GM19372 (cell line): Measurements from ENCODE around the gene RPL27A.

Source experiments
- ATAC-seq: cut with Tn5 transposase; IDR thresholded peaks from one replicate; pipeline ENCODE4 v1.9.1; 2021; ENCODE audit warnings: mild to moderate bottlenecking, low read depth, moderate library complexity; ENCODE audit not compliant: unreplicated experiment

The RPL27A gene

GRCh38 chr11:8719721-8720120, 37.1 kb downstream of the RPL27A start:
- ATAC-seq: no peak

GRCh38 chr11:8720352-8720751, 37.8 kb downstream of the RPL27A start:
- ATAC-seq: no peak

DNA sequence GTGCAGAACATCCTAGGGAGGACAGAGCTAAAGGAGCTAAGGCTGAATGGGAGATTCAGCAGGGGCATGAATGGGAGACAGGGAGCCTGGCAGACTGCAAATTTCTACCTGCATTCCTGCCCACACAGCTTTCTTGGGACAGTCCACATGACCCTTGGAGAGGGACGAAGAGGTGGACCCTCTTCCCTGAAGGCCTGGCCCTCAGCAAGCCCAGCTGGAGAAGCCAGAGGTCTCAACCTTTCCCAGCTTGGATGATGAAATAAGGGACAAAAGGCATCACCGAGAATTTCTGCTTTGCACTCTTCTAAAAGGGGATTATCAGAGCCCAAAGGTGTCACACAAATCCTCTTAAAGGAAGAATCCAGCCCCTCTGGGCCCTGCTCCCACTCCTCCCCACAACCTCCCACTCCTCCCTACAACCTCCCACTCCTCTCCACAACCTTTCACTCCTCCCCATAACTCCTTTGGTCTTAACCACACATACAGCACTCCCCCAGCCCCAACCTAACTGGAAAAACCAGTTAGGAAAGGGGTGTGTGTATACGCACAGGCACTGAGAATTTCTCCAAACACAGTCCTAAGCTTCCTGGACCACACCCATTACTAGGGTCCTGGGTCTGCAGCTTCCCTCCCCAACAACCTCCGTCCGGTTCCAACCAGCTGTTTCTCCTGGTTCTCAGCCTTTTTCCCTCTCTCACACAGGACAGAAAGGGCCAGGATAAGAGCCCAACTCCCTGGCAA, 38.4 kb downstream of the RPL27A start:
- no peak for ATAC-seq

- ATAC-seq: no peak
These were observed 39.3 kb downstream of the RPL27A start for GRCh38 chr11:8721609-8722500.

- no peak for ATAC-seq
These were observed 40.2 kb downstream of the RPL27A start for GRCh38 chr11:8722809-8723208.

DNA sequence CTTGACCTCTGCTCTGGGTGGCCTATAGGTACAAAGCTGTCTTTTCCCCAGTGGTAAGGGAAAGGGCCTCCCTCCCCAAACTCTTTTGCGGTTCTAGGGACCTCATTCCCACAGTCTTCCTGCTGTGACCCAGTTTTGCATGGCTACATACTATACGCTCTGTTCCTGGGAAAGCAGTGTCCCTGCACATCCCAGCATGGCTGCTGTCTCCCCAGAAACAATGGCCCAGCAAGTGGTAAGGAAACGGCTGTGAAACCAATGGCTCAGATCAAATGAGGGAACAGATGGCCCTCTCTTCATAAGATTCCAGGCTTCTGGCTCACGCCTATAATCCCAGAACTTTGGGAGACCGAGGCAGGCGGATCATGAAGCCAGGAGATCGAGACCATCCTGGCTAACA, 41.1 kb downstream of the RPL27A start:
- ATAC-seq: no peak

DNA sequence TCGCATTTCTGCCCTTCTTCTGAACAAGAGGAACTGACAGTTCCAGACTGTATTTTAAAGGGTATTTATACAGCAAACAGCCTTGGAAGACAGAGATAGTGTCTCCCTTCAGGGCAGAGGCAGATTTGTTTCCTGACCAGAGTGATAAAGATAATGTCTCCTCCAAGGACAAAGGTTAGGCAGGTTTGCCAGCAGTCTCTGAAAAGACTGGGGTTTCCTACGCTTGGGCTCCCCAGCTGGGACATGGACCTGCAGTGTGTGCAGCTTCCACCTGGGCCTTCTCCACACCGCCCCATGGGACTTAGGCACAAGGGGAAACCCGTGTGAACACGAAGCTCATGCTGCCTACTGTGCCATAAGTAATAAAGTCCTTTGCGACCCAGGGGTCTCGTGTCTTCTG, 42.1 kb downstream of the RPL27A start:
- ATAC-seq: no peak

GRCh38 chr11:8726395-8726794, 43.8 kb downstream of the RPL27A start:
- no peak for ATAC-seq

DNA sequence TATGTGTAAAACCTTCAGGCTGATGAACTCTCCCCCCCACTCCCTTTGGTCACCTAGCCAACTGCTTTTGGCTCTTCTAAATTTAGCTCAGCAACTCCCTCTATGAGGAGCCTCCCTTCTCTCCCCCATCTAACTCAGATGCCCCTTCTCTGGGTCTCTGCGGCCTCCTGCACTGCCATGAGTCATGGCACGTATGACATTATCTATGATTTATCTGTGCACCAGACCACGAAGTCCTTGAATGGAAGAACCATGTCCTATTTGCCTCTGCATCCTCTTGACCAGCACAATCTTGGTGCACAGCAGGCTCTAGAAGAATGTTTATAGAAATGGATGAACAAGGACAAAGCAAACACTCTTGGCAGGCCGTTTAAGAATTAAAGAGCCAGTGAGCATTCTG, 46.0 kb downstream of the RPL27A start:
- no peak for ATAC-seq

DNA sequence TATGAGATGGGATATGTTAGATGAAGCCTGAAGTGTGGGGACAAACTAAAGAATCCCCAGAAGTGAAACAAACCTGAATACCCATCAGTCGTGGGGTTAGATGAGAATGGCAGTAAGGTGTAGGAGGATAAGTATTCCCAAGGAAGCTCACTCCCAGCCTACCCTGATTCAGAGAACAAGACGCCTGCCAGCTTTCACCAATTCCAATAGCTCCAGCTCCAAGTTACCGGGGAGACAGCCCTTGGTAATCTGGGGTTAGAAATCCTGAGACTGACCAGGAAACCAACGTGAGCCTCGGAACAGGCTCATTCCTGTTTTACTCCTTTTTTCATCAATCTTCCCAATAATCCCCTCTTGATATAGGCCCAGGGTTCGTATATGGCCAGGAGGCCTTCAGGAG, 46.5 kb downstream of the RPL27A start:
- ATAC-seq: no peak

GRCh38 chr11:8729837-8730696, 47.5 kb downstream of the RPL27A start:
- no peak for ATAC-seq

DNA sequence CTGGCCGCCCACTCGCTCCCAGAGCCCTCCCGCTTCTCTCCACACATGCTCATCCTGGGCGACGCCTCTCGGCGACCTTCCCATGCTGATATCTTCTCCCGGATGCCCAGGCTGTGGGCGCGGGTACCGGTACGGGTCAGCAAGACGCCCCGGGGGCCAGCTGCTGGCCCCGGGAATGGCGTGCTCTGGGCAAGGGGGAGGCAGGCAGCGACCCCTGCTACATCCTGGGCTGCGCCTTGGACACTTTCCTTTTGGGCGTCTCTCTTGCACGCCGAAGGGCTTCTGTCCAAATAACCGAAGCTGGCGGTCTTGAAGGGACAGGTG, 48.1 kb downstream of the RPL27A start:
- no peak for ATAC-seq

DNA sequence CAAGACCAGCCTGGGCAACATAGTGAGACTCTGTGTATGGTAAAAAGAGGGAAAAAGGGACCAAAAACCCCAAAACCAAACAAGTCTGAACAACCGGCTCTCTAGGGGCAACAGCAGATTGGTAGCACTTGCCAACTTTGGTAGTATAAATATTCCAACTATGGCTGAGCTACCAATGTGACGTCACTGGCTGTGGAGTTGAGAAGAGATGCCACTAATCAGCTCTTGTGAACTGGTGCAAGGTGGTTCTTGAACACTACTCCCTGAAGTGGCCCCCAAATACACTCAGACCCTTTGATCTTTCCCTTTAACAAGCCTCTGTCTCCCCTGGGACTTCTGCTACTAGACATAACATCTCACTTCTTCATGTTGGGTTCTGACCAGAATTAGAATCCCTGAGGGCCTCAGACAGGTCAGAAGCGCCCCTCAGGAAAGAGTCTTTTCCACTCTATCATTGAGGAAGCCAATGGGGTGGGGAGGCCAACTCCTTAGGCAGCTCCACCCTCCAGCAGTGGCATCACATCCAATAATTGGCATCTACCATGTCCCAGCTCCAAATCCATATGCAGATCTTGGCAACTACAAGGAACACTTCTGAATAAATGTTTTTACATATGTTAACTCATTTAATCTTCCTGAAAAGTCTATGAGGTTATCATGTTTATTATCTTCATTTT, 49.2 kb downstream of the RPL27A start:
- no peak for ATAC-seq

- no peak for ATAC-seq
These were observed 49.7 kb downstream of the RPL27A start for GRCh38 chr11:8732324-8732670.

- no peak for ATAC-seq
These were observed 50.2 kb downstream of the RPL27A start for GRCh38 chr11:8732748-8733241.

DNA sequence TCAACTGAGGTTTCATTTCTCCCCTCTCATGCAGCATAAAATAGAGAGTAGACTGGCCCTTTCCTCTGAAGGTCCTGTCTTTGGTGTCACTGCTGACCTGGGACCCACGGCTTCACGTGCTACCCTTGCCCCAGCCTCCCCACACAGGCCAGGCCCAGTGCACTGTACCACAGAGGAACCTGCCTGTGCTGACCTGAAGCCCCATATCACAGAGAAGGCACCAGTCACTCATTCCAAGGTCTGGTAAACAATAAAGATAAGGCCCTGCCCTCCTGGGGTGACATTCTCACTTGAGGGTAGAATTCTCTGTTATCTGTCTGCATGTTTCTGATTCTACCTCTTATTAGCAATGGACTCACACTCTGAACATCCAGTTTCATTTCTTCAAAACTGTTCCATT, 51.3 kb downstream of the RPL27A start:
- ATAC-seq: no peak

GRCh38 chr11:8735094-8735493, 52.5 kb downstream of the RPL27A start:
- no peak for ATAC-seq

GRCh38 chr11:8739309-8739793, 56.8 kb downstream of the RPL27A start:
- ATAC-seq: no peak
